Testis (tissue), 2 donors: ENCODE data around the gene FFAR4.

ENCODE experiments used
- CTCF ChIP-seq, 3 experiments: fragments of 450-650 bp in 2 of 3; fragments of 200-600 bp in 1 of 3; sonication (generic) in 1 of 3; IDR thresholded peaks; one replicate each; pipeline ENCODE4 v1.5.1; 2016 to 2019; ENCODE audit warnings: antibody characterized with exemption in 3 of 3, mild to moderate bottlenecking in 2 of 3, moderate library complexity in 1 of 3
- POLR2A ChIP-seq: fragments of 450-650 bp; IDR thresholded peaks from one replicate; pipeline ENCODE4 v1.6.1; 2017; ENCODE audit warnings: antibody characterized with exemption, mild to moderate bottlenecking, moderate library complexity

GRCh38 chr10:93566435-93567276 lies at the start of gene FFAR4:
- no peak for TF ChIP-seq CTCF (IDR thresholded peaks at IDR 0.05)
- no peak for TF ChIP-seq POLR2A
